IMR-90 (cell line): ENCODE data around the gene PRAC1. TPM values are rescaled to one million over a fixed set of nuclear protein-coding genes. Genes with fewer than 3 reads are reported as not detected.

Experiments used
- ATAC-seq: fragments of 200-7000 bp; cut with Tn5 transposase; 2 replicates; pipeline ENCODE4 v1.9.1; 2020; ENCODE audit warnings: low read depth, mild to moderate bottlenecking, moderate library complexity
- BruUV-seq: library from RNA; stranded (reverse); fragments of 400-500 nt; replicated peaks from 2 replicates; lab custom pipeline; 2021; lab: Mats Ljungman, UMichigan
- CTCF ChIA-PET: fragments of 300-600 bp; formaldehyde crosslinking; extraction: SDS; loops from one replicate; lab custom pipeline; 2021; ENCODE audit warnings: antibody characterized with exemption; lab: Yijun Ruan, JAX
- POLR2A ChIA-PET: fragments of 300-600 bp; sonication (Branson Sonifier 250); formaldehyde crosslinking; loops from one replicate; lab custom pipeline; 2022; ENCODE audit warnings: antibody characterized with exemption; ENCODE audit not compliant: unreplicated experiment; lab: Charles Lee
- DNase-seq: peaks from one replicate; pipeline ENCODE4 v3.0.0; 2013
- H2AFZ ChIP-seq: replicated peaks from 2 replicates; pipeline ENCODE3; 2013; ENCODE audit warnings: low read length, mild to moderate bottlenecking; ENCODE audit not compliant: poor library complexity
- H2AK5ac ChIP-seq: 2 replicates; pipeline ENCODE4 v1.6.1; 2013; ENCODE audit warnings: low read depth, low read length, inconsistent platforms
- H2AK9ac ChIP-seq: replicated peaks from 2 replicates; pipeline ENCODE3; 2013; ENCODE audit warnings: mild to moderate bottlenecking, low read depth, low read length, moderate library complexity; ENCODE audit not compliant: poor library complexity
- H2BK120ac ChIP-seq: 2 replicates; pipeline ENCODE4 v1.6.1; 2013; ENCODE audit warnings: low read depth, low read length, inconsistent platforms
- H2BK15ac ChIP-seq: 3 replicates; pipeline ENCODE4 v1.6.1; 2013; ENCODE audit warnings: low read depth, low read length, inconsistent platforms
- H2BK20ac ChIP-seq: 2 replicates; pipeline ENCODE4 v1.6.1; 2013; ENCODE audit warnings: low read depth, mild to moderate bottlenecking, inconsistent platforms, low read length, moderate library complexity
- H2BK5ac ChIP-seq: 2 replicates; pipeline ENCODE4 v1.6.1; 2013; ENCODE audit warnings: mild to moderate bottlenecking, low read depth, low read length, inconsistent platforms; ENCODE audit not compliant: poor library complexity, severe bottlenecking
- H3K14ac ChIP-seq: replicated peaks from 2 replicates; pipeline ENCODE4 v1.6.1; 2013; ENCODE audit warnings: low read depth, low read length, inconsistent platforms
- H3K18ac ChIP-seq: 2 replicates; pipeline ENCODE4 v1.6.1; 2013; ENCODE audit warnings: low read depth, low read length, control low read depth
- H3K23ac ChIP-seq: 2 replicates; pipeline ENCODE4 v1.6.1; 2013; ENCODE audit warnings: low read depth, low read length, inconsistent platforms
- H3K27ac ChIP-seq: 2 replicates; pipeline ENCODE4 v1.5.1; 2013; ENCODE audit warnings: mild to moderate bottlenecking, control low read depth, low read length; ENCODE audit not compliant: insufficient read depth
- H3K27me3 ChIP-seq: 2 replicates; pipeline ENCODE4 v1.6.1; 2013; ENCODE audit warnings: low read length; ENCODE audit not compliant: control insufficient read depth, insufficient read depth
- H3K36me3 ChIP-seq: 2 replicates; pipeline ENCODE4 v1.6.1; 2013; ENCODE audit warnings: low read length, mixed read lengths; ENCODE audit not compliant: control insufficient read depth, insufficient read depth
- H3K4ac ChIP-seq: 2 replicates; pipeline ENCODE4 v1.6.1; 2013; ENCODE audit warnings: low read depth, low read length, inconsistent platforms
- H3K4me1 ChIP-seq: 2 replicates; pipeline ENCODE4 v1.6.1; 2013; ENCODE audit warnings: low read length, mixed read lengths; ENCODE audit not compliant: control insufficient read depth, insufficient read depth
- H3K4me2 ChIP-seq: 2 replicates; pipeline ENCODE4 v1.6.1; 2013; ENCODE audit warnings: low read depth, mild to moderate bottlenecking, control low read depth, low read length, moderate library complexity
- H3K4me3 ChIP-seq: 2 replicates; pipeline ENCODE4 v1.5.1; 2013; ENCODE audit warnings: low read depth, mild to moderate bottlenecking, control low read depth, low read length, moderate library complexity; ENCODE audit not compliant: insufficient read depth
- H3K56ac ChIP-seq: 2 replicates; pipeline ENCODE4 v1.6.1; 2013; ENCODE audit warnings: low read length, inconsistent platforms; ENCODE audit not compliant: insufficient read depth; ENCODE audit errors: extremely low read depth
- H3K79me1 ChIP-seq, 2 experiments: 2 replicates each; pipeline ENCODE4 v1.6.1; 2013; ENCODE audit warnings: low read length in 2 of 2, inconsistent platforms in 1 of 2, low read depth in 1 of 2
- H3K9ac ChIP-seq: 2 replicates; pipeline ENCODE4 v1.6.1; 2013; ENCODE audit warnings: low read depth, low read length, control low read depth
- H3K9me1 ChIP-seq: 2 replicates; pipeline ENCODE4 v1.6.1; 2013; ENCODE audit warnings: low read length, inconsistent platforms; ENCODE audit not compliant: insufficient read depth
- H3K9me3 ChIP-seq: 2 replicates; pipeline ENCODE4 v1.6.1; 2013; ENCODE audit warnings: low read length; ENCODE audit not compliant: control insufficient read depth, insufficient read depth
- H4K20me1 ChIP-seq: 2 replicates; pipeline ENCODE4 v1.6.1; 2013; ENCODE audit warnings: low read length, inconsistent platforms; ENCODE audit not compliant: insufficient read depth
- H4K5ac ChIP-seq: 2 replicates; pipeline ENCODE4 v1.6.1; 2013; ENCODE audit warnings: mild to moderate bottlenecking, low read depth, low read length, control low read depth
- H4K8ac ChIP-seq, 2 experiments: 2 replicates each; pipeline ENCODE4 v1.6.1; 2013; ENCODE audit warnings: low read depth in 2 of 2, low read length in 2 of 2, control low read depth in 1 of 2, inconsistent platforms in 1 of 2
- H4K91ac ChIP-seq: 2 replicates; pipeline ENCODE4 v1.6.1; 2013; ENCODE audit warnings: low read depth, low read length, inconsistent platforms; ENCODE audit not compliant: insufficient read depth
- BHLHE40 ChIP-seq: fragments of 150-350 bp; IDR thresholded peaks from 2 replicates; pipeline ENCODE4 v1.6.1; 2016; ENCODE audit warnings: mild to moderate bottlenecking, low read depth, low read length
- CEBPB ChIP-seq: IDR thresholded peaks from 2 replicates; pipeline ENCODE4 v1.6.1; 2012; ENCODE audit warnings: low read depth, low read length, improper control_type of control experiment
- CHD1 ChIP-seq: IDR thresholded peaks from 2 replicates; pipeline ENCODE4 v1.6.1; 2012; ENCODE audit warnings: low read depth, low read length, improper control_type of control experiment
- CTCF ChIP-seq: conservative IDR thresholded peaks from 2 replicates; pipeline ENCODE4 v1.5.1; 2012; ENCODE audit warnings: mild to moderate bottlenecking, low read depth, low read length, improper control_type of control experiment
- ELK1 ChIP-seq: fragments of 150-350 bp; IDR thresholded peaks from 2 replicates; pipeline ENCODE4 v1.6.1; 2016; ENCODE audit warnings: low read depth, mild to moderate bottlenecking, low read length, moderate library complexity, borderline replicate concordance
- FOS ChIP-seq: fragments of 150-350 bp; IDR thresholded peaks from 2 replicates; pipeline ENCODE4 v1.6.1; 2016; ENCODE audit warnings: low read depth, low read length
- MAFK ChIP-seq: IDR thresholded peaks from 2 replicates; pipeline ENCODE4 v1.6.1; 2012; ENCODE audit warnings: low read depth, low read length, improper control_type of control experiment
- MXI1 ChIP-seq: IDR thresholded peaks from 2 replicates; pipeline ENCODE4 v1.6.1; 2012; ENCODE audit warnings: low read depth, mild to moderate bottlenecking, low read length, moderate library complexity, borderline replicate concordance
- NFE2L2 ChIP-seq: fragments of 150-350 bp; IDR thresholded peaks from 2 replicates; pipeline ENCODE4 v1.6.1; 2016; ENCODE audit warnings: low read depth, mild to moderate bottlenecking, low read length
- POLR2A ChIP-seq: IDR thresholded peaks from 2 replicates; pipeline ENCODE4 v1.6.1; 2012; ENCODE audit warnings: mild to moderate bottlenecking, low read depth, low read length
- RAD21 ChIP-seq: IDR thresholded peaks from 2 replicates; pipeline ENCODE4 v1.6.1; 2012; ENCODE audit warnings: low read length, improper control_type of control experiment
- RFX5 ChIP-seq: IDR thresholded peaks from 2 replicates; pipeline ENCODE4 v1.8.0; 2012; ENCODE audit warnings: low read depth, mild to moderate bottlenecking, low read length, moderate library complexity
- SMC3 ChIP-seq: fragments of 150-350 bp; IDR thresholded peaks from 2 replicates; pipeline ENCODE4 v1.6.1; 2016; ENCODE audit warnings: low read depth, mild to moderate bottlenecking, antibody characterized with exemption, low read length, moderate library complexity
- USF2 ChIP-seq: fragments of 150-350 bp; IDR thresholded peaks from 2 replicates; pipeline ENCODE4 v1.6.1; 2017; ENCODE audit warnings: mild to moderate bottlenecking, antibody characterized with exemption, low read length, low read depth
- WGBS, 2 experiments: methylation state at CpG; one replicate each; pipeline versions ENCODE4 v1.1.5 to v1.1.7; 2013; ENCODE audit warnings: missing lambda C conversion rate in 2 of 2; ENCODE audit not compliant: insufficient read length in 1 of 2; ENCODE audit errors: extremely low coverage in 2 of 2; 5-methylcytosine and 5-hydroxymethylcytosine counted together
- dilution Hi-C: fragments of 300-500 bp; cut with HindIII; formaldehyde crosslinking; loops from one replicate; pipeline ENCODE4 v1.14.3; 2018; ENCODE audit warnings: low sequenced_read_pairs; ENCODE audit not compliant: unreplicated experiment
- in situ Hi-C: fragments of 300-500 bp; cut with MboI; formaldehyde crosslinking; loops from 3 replicates; pipeline ENCODE4 v1.14.3; 2019; ENCODE audit warnings: low sequenced_read_pairs, inconsistent platforms, mixed read lengths
- intact Hi-C: fragments of 100-400 bp; cut with micrococcal nuclease; formaldehyde crosslinking; loops from 2 replicates; pipeline ENCODE4 v1.10.0; 2022
- polyA plus RNA-seq, 3 experiments: library from polyadenylated mRNA; depleted of rRNA; stranded (reverse); fragments of >200 nt; gene quantifications; 2 replicates each; pipeline ENCODE4 v1.2.3, GENCODE V29; 2012; ENCODE audit warnings: low replicate concordance in 1 of 3
- total RNA-seq: library from RNA; depleted of rRNA; stranded (reverse); fragments of >200 nt; gene quantifications from 2 replicates; pipeline ENCODE4 v1.2.3, GENCODE V29; 2012

Gene PRAC1
- total and polyA plus RNA-seq, 2 of the 4 experiments (the other 2 are of a cell fraction): not detected

- H3K4me3 ChIP-seq: no peak overlapping the region
- in situ Hi-C loops: loop anchor here (5.0 to 10.0 kb wide), 3 partner anchors 75 to 307 kb away; no protein-coding TSS in a partner anchor
- DNase-seq (no peak), ATAC-seq (no peak)
- H2BK20ac ChIP-seq: no peak overlapping the region
- no peak overlapping the region for H2AK9ac ChIP-seq
- H3K27ac ChIP-seq: no peak overlapping the region
- no peak overlapping the region for H4K91ac ChIP-seq
- no peak overlapping the region for H3K18ac ChIP-seq
- H2BK120ac ChIP-seq: no peak overlapping the region
- H4K5ac ChIP-seq: no peak overlapping the region
- whole genome bisulfite sequencing, 2 experiments: 20% methylated on average over 1 of the region's 9 CpGs; no CpG with 5 or more reads in 1 of the 2 experiments
- intact Hi-C loops: loop anchor here (10.0 kb wide), 1 partner anchor 307 kb away; no protein-coding TSS in a partner anchor
- H2BK5ac ChIP-seq: no peak overlapping the region
- H3K56ac ChIP-seq: no peak overlapping the region
- no peaks in the 10 kb centered on the region for H3K9me1 ChIP-seq
- no peak overlapping the region for H3K14ac ChIP-seq
- no peak overlapping the region for H2AFZ ChIP-seq
- no peaks in the 10 kb centered on the region for H3K36me3 ChIP-seq
- BruUV-seq: no TSS peak
- TF ChIP-seq ELK1: no peak
- TF ChIP-seq USF2: no peak
- TF ChIP-seq FOS: no peak
- no peak for TF ChIP-seq CHD1
- no peak for TF ChIP-seq CTCF
- no peak for TF ChIP-seq CEBPB
- TF ChIP-seq MAFK: no peak
- TF ChIP-seq RAD21: no peak
- TF ChIP-seq SMC3: no peak
- TF ChIP-seq BHLHE40: no peak
- TF ChIP-seq NFE2L2: no peak
- TF ChIP-seq MXI1: no peak
- no peak for TF ChIP-seq POLR2A
- no peak for TF ChIP-seq RFX5
- H2BK15ac ChIP-seq: no peak overlapping the region
- H3K9me3 ChIP-seq: peaks cover 8% of the 10 kb centered on the region; the same call in 1 of the 2 replicates
- no peak overlapping the region for H3K4me2 ChIP-seq
- peaks cover 92% of the 10 kb centered on the region for H3K27me3 ChIP-seq
- ChIA-PET POLR2A (no interaction called here), CTCF (interaction anchor here (1.1 kb wide), 1 partner anchor 63 kb away, joined by 4 read pairs; no protein-coding TSS in a partner anchor)
- no peak overlapping the region for H4K8ac ChIP-seq
- no peak overlapping the region for H3K9ac ChIP-seq
- no peak overlapping the region for H3K23ac ChIP-seq
- no peaks in the 10 kb centered on the region for H3K79me1 ChIP-seq
- H3K4ac ChIP-seq: no peak overlapping the region
- H4K20me1 ChIP-seq: 0 out of 2 replicates have a peak, but pooled peaks cover 15% of the 10 kb centered on the region
- dilution Hi-C loops: no loop called here
- no peak overlapping the region for H2AK5ac ChIP-seq
- no peaks in the 10 kb centered on the region for H3K4me1 ChIP-seq
Measured at GRCh38 chr17:48727415-48728175, 5.3 kb upstream of the PRAC1 start.
